Testis (tissue), 2 donors: Measurements from ENCODE around the gene FOXC1.

Experiments used
- POLR2A ChIP-seq: fragments of 450-650 bp; IDR thresholded peaks from one replicate; pipeline ENCODE4 v1.6.1; 2017; ENCODE audit warnings: antibody characterized with exemption, mild to moderate bottlenecking, moderate library complexity
- TF ChIP-seq, protein P1 (sequence below), 3 experiments: fragments of 450-650 bp in 2 of 3; fragments of 200-600 bp in 1 of 3; sonication (generic) in 1 of 3; IDR thresholded peaks; one replicate each; pipeline ENCODE4 v1.5.1; 2016 to 2019; ENCODE audit warnings: antibody characterized with exemption in 3 of 3, mild to moderate bottlenecking in 2 of 3, moderate library complexity in 1 of 3

DNA sequence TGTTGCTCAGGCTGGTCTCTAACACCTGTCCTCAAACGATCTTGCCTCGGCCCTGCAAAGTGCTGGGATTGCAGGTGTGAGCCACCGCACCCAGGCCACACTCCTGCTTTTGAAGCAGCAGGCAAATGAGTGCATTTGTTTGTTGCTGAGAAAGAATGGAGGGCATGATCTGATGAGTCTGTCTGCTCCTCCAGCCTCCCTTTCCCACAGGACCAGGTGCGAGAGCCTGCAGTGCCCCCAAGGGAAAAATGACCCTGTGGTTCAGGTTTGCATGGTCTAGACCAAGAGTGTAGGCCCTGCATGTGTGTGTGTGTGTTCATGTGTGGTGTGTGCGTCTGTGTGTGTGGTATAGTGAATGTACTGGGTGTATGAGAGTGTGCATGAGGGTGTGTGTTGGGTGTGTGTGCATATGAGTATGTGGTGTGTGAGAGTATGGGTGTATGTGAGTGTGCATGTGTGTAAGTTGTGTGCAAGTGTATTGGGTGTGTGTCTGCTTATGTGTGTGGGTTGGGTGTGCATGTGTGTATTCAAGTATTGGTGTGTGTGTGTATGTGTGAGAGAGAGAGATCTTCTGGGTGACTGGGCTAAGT, 22.8 kb upstream of the FOXC1 start:
- TF ChIP-seq, protein P1, sequence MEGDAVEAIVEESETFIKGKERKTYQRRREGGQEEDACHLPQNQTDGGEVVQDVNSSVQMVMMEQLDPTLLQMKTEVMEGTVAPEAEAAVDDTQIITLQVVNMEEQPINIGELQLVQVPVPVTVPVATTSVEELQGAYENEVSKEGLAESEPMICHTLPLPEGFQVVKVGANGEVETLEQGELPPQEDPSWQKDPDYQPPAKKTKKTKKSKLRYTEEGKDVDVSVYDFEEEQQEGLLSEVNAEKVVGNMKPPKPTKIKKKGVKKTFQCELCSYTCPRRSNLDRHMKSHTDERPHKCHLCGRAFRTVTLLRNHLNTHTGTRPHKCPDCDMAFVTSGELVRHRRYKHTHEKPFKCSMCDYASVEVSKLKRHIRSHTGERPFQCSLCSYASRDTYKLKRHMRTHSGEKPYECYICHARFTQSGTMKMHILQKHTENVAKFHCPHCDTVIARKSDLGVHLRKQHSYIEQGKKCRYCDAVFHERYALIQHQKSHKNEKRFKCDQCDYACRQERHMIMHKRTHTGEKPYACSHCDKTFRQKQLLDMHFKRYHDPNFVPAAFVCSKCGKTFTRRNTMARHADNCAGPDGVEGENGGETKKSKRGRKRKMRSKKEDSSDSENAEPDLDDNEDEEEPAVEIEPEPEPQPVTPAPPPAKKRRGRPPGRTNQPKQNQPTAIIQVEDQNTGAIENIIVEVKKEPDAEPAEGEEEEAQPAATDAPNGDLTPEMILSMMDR (IDR thresholded peaks at IDR 0.05), result no peak
- TF ChIP-seq POLR2A, result no peak
